Mesodermal cell (in vitro differentiated cells): Measurements from ENCODE around the gene PCDH12.
"Not testable (repeated sequence)": the region's sequence is repeated elsewhere in the genome, so short reads cannot be mapped to it uniquely, and the experiment has no call there.

Experiments used
- H3K27ac ChIP-seq: 2 replicates; pipeline ENCODE4 v1.7.0; 2013; ENCODE audit warnings: mild to moderate bottlenecking, low read depth, low read length, moderate library complexity; ENCODE audit not compliant: severe bottlenecking
- H3K36me3 ChIP-seq: 2 replicates; pipeline ENCODE4 v1.7.1; 2013; ENCODE audit warnings: mild to moderate bottlenecking, low read length, moderate library complexity; ENCODE audit not compliant: control insufficient read depth, insufficient read depth
- H3K4me1 ChIP-seq: one replicate; pipeline ENCODE4 v1.7.1; 2013; ENCODE audit warnings: mild to moderate bottlenecking, low read length; ENCODE audit not compliant: insufficient read depth, control insufficient read depth, poor library complexity, severe bottlenecking
- H3K4me3 ChIP-seq: 2 replicates; pipeline ENCODE4 v1.7.0; 2013; ENCODE audit warnings: low read length, control low read depth, mild to moderate bottlenecking; ENCODE audit not compliant: insufficient read depth, poor library complexity, severe bottlenecking; ENCODE audit errors: extremely low read depth
- H3K9me3 ChIP-seq: 2 replicates; pipeline ENCODE4 v1.7.1; 2013; ENCODE audit warnings: mild to moderate bottlenecking, low read length, moderate library complexity; ENCODE audit not compliant: control insufficient read depth
- WGBS, 2 experiments: methylation state at CpG; one replicate each; pipeline ENCODE4 v1.1.5; 2013; ENCODE audit warnings: missing lambda C conversion rate in 2 of 2; ENCODE audit not compliant: insufficient coverage in 2 of 2; 5-methylcytosine and 5-hydroxymethylcytosine counted together

The PCDH12 gene

DNA sequence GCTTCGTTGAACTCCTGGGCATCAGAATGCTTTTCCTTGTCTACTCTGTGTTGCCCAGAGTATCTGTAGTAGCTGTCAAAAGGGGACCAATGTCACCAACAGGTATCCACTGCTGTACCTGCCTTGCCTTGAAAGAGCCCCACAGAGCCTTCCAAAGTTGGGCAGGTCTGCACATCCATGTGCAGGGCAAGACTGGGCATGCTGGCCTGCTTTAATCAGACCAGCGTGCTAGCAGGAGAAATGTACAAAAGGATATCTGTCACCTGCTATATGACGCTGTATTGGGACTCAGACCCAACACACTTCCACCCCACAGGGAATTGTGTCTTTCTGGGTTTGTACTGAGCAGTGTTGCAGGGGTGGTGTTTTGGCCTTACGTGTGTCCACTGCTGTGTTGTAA is 22.5 kb downstream of the PCDH12 start:
- H3K27ac ChIP-seq: no peak overlapping the region
- H3K9me3 ChIP-seq: no peaks in the 10 kb centered on the region
- H3K4me3 ChIP-seq: no peak overlapping the region
- H3K36me3 ChIP-seq: peaks cover 85% of the 10 kb centered on the region
- no peaks in the 10 kb centered on the region for H3K4me1 ChIP-seq
- 90 to 100% methylated on average over 2 of the region's 4 CpGs for WGBS, 2 experiments

DNA sequence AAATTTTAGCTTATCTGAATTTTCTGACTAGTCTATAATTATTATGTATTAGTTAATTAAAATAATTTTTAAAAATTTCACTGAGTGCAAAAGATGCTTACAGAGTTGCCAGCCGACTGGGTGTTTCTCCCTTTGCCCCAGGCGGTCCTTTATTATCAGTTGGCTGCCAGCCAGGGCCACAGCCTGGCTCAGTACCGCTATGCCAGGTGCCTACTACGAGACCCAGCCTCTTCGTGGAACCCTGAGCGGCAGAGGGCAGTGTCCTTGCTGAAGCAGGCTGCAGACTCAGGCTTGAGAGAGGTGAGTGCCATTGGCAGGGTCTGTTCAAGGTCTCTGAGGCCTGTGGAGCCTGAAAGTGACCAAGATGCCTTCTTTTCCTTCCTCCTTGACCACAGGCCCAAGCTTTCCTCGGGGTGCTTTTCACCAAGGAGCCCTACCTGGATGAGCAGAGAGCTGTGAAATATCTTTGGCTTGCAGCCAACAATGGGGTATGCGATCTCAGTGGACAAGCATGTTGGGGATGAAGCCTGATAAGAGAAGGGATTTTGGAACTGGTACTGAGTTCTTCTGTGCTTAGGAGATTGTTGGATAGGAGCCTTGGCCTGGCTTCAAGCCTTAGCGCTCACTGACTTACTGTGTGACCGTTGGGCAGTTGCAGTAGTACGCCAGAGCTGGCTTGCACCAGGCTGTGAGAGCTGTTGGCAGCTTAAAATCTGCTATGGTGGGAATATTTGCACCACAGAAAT is 23.7 kb downstream of the PCDH12 start:
- Histone ChIP-seq H3K27ac (no peak overlapping the region), H3K4me3 (no peak overlapping the region), H3K9me3 (no peaks in the 10 kb centered on the region), H3K4me1 (no peaks in the 10 kb centered on the region), H3K36me3 (peaks cover 85% of the 10 kb centered on the region)
- WGBS, 2 experiments: 96 to 97% methylated on average over 9 to 10 of the region's 11 CpGs

DNA sequence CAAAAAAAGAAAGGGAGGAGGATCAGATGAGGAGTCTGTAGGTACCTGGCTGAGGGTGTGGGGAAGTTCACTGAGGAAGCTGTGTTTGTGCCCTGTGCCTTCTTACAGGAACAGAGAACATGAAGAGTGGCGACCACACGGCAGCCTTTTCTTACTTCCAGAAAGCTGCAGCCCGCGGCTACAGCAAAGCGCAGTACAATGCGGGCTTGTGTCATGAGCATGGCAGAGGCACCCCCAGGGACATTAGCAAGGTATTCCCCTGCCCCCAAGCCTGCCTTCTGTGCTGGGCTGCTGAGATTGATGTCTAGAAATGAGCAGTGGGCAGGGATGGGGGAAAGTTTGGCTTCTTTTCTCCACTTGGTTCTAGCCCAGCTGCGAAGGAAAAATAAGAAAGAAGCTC is 24.9 kb downstream of the PCDH12 start:
- H3K27ac ChIP-seq: no peak overlapping the region
- peaks cover 86% of the 10 kb centered on the region for H3K36me3 ChIP-seq

DNA sequence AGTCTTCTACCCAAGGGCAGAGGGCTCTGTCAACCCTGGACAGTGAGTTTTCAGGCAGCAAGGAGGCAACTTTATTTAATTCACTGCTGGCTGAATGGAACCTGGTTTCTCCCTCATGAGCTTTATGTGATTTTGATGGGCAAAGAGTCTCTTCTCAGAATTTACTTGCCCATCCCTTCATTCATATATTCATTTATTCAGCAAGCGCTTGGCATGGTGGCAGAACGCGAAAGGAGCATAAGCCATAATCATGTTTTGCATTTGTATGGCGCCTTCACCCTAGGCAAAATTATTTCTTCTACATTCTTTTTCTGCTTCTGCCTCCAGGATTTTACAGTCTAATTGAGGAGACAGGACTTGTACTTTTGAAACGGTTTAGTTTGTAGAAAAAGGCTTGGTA is 26.3 kb downstream of the PCDH12 start:
- H3K9me3 ChIP-seq: no peaks in the 10 kb centered on the region
- WGBS, 2 experiments: 100% methylated on average over 1 of the region's 5 CpGs
- no peak overlapping the region for H3K4me3 ChIP-seq
- H3K4me1 ChIP-seq: no peaks in the 10 kb centered on the region
- H3K27ac ChIP-seq: no peak overlapping the region
- peaks cover 91% of the 10 kb centered on the region for H3K36me3 ChIP-seq

More for the DNA sequence above, 24.9 kb downstream of the PCDH12 start:
- Histone ChIP-seq H3K4me1 (no peaks in the 10 kb centered on the region), H3K9me3 (no peaks in the 10 kb centered on the region), H3K4me3 (no peak overlapping the region)
- WGBS, 2 experiments: 100% methylated on average over 7 of the region's 7 CpGs; no CpG with 5 or more reads in 1 of the 2 experiments

DNA sequence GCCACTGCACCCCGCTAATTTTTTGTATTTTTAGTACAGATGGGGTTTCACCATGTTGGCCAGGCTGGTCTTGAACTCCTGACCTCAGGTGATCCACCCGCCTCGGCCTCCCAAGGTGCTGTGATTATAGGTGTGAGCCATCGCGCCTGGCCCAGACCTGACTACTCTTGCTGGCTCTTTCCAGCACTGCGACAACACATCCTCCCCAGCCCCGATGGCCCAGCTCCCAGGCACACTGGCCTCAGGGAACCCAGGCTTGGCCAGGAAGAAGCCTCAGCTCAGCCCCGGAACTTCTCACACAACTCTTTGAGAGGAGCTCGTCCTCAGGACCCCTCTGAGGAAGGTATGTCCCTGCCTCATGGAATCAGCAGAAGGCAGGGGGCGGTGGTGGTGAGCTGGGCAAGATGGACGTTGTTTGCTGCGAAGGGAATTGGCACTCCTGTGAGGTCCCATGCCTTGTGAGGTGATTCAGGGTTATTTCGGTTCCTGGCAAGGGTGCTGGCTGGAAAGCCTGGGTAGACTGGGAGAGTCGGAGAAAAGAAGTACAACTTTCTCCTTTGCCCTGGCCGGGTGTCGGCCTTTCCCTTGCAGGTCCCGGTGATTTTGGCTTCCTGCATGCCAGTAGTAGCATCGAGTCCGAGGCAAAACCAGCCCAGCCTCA is 28.5 kb downstream of the PCDH12 start:
- Histone ChIP-seq H3K27ac (no peak overlapping the region), H3K9me3 (no peaks in the 10 kb centered on the region), H3K36me3 (peaks cover 88% of the 10 kb centered on the region), H3K4me1 (peaks cover under 1% of the 10 kb centered on the region), H3K4me3 (no peak overlapping the region)
- WGBS, 2 experiments: 94 to 96% methylated on average over 17 to 18 of the region's 19 CpGs

DNA sequence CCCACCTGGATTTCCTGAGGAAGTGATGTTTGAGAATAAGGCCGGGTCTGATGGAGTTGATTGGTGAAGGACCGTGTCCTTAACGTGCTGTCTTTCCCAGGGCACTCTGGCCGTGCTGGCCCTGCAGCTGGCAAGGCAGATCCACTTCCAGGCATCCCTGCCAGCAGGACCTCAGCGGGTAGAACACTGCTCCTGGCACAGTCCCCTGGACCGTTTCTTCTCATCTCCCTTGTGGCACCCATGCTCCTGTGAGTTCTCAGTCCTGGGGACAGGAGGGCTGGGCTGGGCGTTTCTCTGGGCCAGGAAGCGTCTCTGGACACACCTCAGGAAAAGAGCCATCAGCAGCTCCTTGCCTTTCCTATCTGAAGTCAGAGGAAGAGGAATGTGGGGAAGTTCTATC is 30.0 kb downstream of the PCDH12 start:
- H3K36me3 ChIP-seq: peaks cover 75% of the 10 kb centered on the region
- H3K27ac ChIP-seq: no peak overlapping the region
- H3K4me1 ChIP-seq: peaks cover 4% of the 10 kb centered on the region
- H3K9me3 ChIP-seq: no peaks in the 10 kb centered on the region
- H3K4me3 ChIP-seq: no peak overlapping the region
- 98% methylated on average over 6 to 8 of the region's 8 CpGs for WGBS, 2 experiments

DNA sequence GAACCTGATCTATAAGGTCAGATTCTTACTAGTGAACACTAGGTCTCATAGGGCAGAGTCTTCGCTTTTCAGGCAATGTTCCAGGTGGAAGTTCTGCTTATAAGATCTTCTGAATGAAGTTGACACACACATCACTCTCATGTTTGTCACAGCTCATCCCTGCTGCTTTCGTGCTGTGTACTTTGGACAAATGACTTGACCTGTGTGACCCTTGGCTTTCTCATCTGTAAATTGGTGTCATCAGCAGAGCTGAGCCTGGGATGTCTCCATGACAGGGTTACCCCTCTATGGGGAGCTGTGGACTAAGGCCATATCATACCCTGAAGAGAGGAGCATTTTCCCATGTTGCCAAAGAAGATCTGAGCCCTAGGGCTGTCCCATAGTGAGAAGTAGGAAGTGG is 31.6 kb downstream of the PCDH12 start:
- WGBS, 2 experiments: 100% methylated on average over 1 of the region's 2 CpGs

DNA sequence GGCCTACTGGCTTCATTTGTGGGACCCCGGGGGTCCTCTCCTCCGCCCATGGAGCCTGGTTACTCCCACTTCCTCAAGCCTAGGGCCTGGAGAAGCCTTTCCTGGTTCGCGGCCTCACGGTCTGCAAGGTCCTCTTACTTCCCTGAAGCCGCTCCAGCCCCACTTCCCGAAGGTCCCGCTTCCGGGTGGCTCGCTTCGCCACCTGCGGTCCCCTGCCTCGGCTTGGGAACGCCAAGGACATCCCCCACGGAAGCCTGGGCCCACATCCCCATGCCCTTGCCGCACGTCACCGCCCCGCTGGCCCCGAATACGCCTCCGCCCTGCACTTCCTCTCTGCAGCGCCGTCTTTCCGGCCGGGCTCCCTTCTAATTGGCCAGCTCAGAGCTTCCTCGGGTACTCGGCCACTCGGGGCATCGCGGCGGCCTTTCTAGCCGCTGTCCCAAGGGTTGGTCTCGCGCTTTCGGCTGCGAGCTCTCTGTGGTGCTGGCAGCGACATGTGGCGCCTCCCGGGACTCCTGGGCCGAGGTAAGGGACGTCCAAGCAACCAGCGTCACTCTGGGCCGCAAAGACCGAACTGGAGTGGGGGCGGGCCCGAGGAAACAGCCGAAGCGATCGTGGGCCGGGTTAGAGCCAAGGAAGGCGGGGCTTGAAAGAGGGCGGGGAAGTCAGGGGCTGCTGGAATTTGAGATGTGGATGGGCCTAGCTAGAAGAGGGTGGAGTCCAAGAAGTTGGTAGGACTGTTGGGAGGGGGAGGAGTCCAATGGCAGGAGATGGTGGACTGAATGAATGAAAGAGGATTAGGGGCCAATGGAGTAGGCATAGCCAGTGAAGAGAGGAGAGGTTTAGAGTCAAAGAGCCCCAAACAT is 34.3 kb downstream of the PCDH12 start, which contains the start of gene DELE1:
Gene DELE1, plus strand, starts transcription at position 424 of the 866 bp plus-strand sequence. Its CDS starts 71 bp downstream, at position 495.
- Histone ChIP-seq H3K4me1 (peaks cover 8% of the 10 kb centered on the region), H3K36me3 (peaks cover 36% of the 10 kb centered on the region), H3K9me3 (no peaks in the 10 kb centered on the region), H3K4me3 (peak within 1 kb of the TSS; percentile 81), H3K27ac (peak within 1 kb of the TSS; percentile 97)
- WGBS, 2 experiments: 0 to 1% methylated on average over 36 to 53 of the region's 53 CpGs

More for the DNA sequence above, 31.6 kb downstream of the PCDH12 start:
- H3K9me3 ChIP-seq: no peaks in the 10 kb centered on the region
- peaks cover 62% of the 10 kb centered on the region for H3K36me3 ChIP-seq
- no peak overlapping the region for H3K27ac ChIP-seq
- no peak overlapping the region for H3K4me3 ChIP-seq
- peaks cover 8% of the 10 kb centered on the region for H3K4me1 ChIP-seq

DNA sequence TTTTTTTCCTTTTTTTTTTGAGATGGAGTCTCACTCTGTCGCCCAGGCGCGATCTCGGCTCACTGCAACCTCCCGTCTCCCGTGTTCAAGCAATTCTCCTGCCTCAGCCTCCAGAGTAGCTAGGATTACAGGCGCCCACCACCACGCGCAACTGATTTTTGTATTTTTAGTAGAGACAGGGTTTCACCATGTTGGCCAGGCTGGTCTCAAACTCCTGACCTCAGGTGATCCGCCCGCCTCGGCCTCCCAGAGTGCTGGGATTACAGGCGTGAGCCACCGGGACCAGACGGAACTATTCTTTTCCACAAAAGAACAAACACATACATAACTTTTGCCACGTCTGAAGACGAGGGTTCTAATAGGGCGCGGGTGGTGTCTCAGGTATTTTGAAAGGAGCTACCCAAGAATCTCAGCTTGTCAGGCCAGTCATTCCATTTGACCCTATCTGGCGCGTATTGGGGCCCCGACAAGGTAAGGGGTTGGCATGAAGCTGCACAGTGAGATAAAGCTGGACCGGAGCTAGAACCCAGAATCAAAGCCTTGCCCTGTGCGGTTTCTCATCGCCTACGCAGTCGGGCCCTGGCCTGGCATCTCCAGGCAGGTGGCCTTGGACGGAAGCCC is 35.1 kb downstream of the PCDH12 start:
- Histone ChIP-seq H3K4me3 (peak overlapping the region; percentile 81), H3K27ac (peak overlapping the region; percentile 97), H3K36me3 (peaks cover 29% of the 10 kb centered on the region)
- H3K9me3 ChIP-seq, H3K4me1 ChIP-seq: not testable (repeated sequence)
- WGBS, 2 experiments: 71 to 73% methylated on average over 18 to 22 of the region's 28 CpGs

DNA sequence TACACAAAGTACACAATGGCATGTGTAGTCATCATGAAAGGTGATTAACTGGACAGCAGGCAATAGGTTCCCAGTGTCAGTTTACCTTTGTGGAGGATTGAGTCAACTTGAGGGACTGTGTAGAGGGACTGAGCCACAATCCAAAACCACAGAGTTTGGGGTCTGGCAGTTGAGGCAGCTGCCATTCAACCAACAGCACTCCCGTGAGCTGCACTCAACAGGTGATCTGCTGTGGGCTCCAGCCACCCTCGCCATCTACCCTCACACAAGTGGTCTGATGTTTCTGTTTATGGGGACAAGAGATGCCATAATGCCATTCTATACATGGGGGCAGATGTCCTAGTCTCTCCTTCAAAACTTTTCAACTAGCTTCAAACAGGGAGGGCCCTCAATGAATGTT is 37.2 kb downstream of the PCDH12 start:
- Histone ChIP-seq H3K4me3 (no peak overlapping the region), H3K4me1 (peaks cover 8% of the 10 kb centered on the region), H3K27ac (no peak overlapping the region), H3K36me3 (peaks cover 8% of the 10 kb centered on the region), H3K9me3 (no peaks in the 10 kb centered on the region)
- WGBS, 2 experiments: 80% methylated on average over 2 of the region's 2 CpGs; no CpG with 5 or more reads in 1 of the 2 experiments
